H1 (cell line): Measurements from ENCODE around the gene BHLHE23. TPM values are rescaled to one million over a fixed set of nuclear protein-coding genes. Genes with fewer than 3 reads are reported as not detected.

Experiments
- CTCF ChIA-PET: fragments of 300-600 bp; sonication (Branson Sonifier 250); formaldehyde crosslinking; loops from one replicate; lab custom pipeline; 2021; ENCODE audit not compliant: partially characterized antibody; lab: Charles Lee
- POLR2A ChIA-PET: fragments of 300-600 bp; sonication (Branson Sonifier 250); formaldehyde crosslinking; loops from one replicate; lab custom pipeline; 2021; ENCODE audit warnings: inconsistent platforms; ENCODE audit not compliant: partially characterized antibody; lab: Charles Lee
- DNase-seq, 2 experiments: peaks; one replicate each; pipeline versions ENCODE4 v3.0.0 to v3.0.0-alpha.2; 2010 to 2022; ENCODE audit warnings: low spot score in 2 of 2, low read depth in 1 of 2, mixed read lengths in 1 of 2
- FAIRE-seq: peaks from 2 replicates; lab custom pipeline; 2011; peaks lifted over from hg19 to GRCh38; lab: Jason Lieb, UNC
- H2AFZ ChIP-seq: 2 replicates; pipeline ENCODE4 v1.8.1; 2012; ENCODE audit warnings: low read length, inconsistent platforms
- H2AK5ac ChIP-seq: 2 replicates; pipeline ENCODE4 v1.6.1; 2013; ENCODE audit warnings: low read depth, low read length
- H2BK120ac ChIP-seq: replicated peaks from 2 replicates; pipeline ENCODE3; 2013; ENCODE audit warnings: low read depth, low read length, inconsistent platforms
- H2BK12ac ChIP-seq: 2 replicates; pipeline ENCODE4 v1.6.1; 2013; ENCODE audit warnings: low read depth, low read length
- H2BK15ac ChIP-seq: 2 replicates; pipeline ENCODE4 v1.6.1; 2013; ENCODE audit warnings: low read length
- H2BK20ac ChIP-seq: 2 replicates; pipeline ENCODE4 v1.6.1; 2013; ENCODE audit warnings: low read length
- H2BK5ac ChIP-seq: 2 replicates; pipeline ENCODE4 v1.6.1; 2013; ENCODE audit warnings: low read depth, low read length
- H3K14ac ChIP-seq: 2 replicates; pipeline ENCODE4 v1.6.1; 2013; ENCODE audit warnings: inconsistent platforms; ENCODE audit not compliant: insufficient read length
- H3K18ac ChIP-seq: 2 replicates; pipeline ENCODE4 v1.6.1; 2013; ENCODE audit warnings: low read length; ENCODE audit errors: extremely low read depth
- H3K23ac ChIP-seq: 2 replicates; pipeline ENCODE4 v1.6.1; 2013; ENCODE audit warnings: inconsistent platforms; ENCODE audit not compliant: insufficient read length
- H3K23me2 ChIP-seq: 2 replicates; pipeline ENCODE4 v1.6.1; 2013; ENCODE audit warnings: low read depth, low read length
- H3K27ac ChIP-seq: 2 replicates; pipeline ENCODE4 v1.6.1; 2011; ENCODE audit warnings: low read depth, low read length, inconsistent platforms
- H3K27me3 ChIP-seq, 4 experiments: replicated peaks in 1 of 4; 1 replicate in 1 of 4; 2 replicates in 3 of 4; pipeline versions ENCODE4 v1.6.1 to v1.8.1; 2011 to 2013; ENCODE audit warnings: low read length in 3 of 4, mild to moderate bottlenecking in 3 of 4, inconsistent platforms in 2 of 4, mixed read lengths in 2 of 4, moderate library complexity in 1 of 4; ENCODE audit not compliant: control insufficient read depth in 3 of 4, insufficient read depth in 3 of 4; ENCODE audit errors: extremely low read depth in 1 of 4
- H3K36me3 ChIP-seq, 4 experiments: 2 replicates each; pipeline versions ENCODE4 v1.6.1 to v1.8.1; 2011 to 2013; ENCODE audit warnings: mild to moderate bottlenecking in 4 of 4, low read length in 3 of 4, moderate library complexity in 2 of 4, control low read depth in 1 of 4, inconsistent platforms in 1 of 4; ENCODE audit not compliant: insufficient read depth in 4 of 4, control insufficient read depth in 2 of 4
- H3K4ac ChIP-seq: replicated peaks from 2 replicates; pipeline ENCODE3; 2013; ENCODE audit warnings: low read length, low read depth, mixed read lengths, inconsistent platforms; ENCODE audit not compliant: insufficient read length
- H3K4me1 ChIP-seq, 4 experiments: replicated peaks in 1 of 4; 1 replicate in 1 of 4; 2 replicates in 3 of 4; pipeline versions ENCODE4 v1.6.1 to v1.8.1; 2011 to 2013; ENCODE audit warnings: low read length in 3 of 4, inconsistent platforms in 2 of 4, mixed read lengths in 1 of 4; ENCODE audit not compliant: insufficient read depth in 4 of 4, control insufficient read depth in 3 of 4
- H3K4me2 ChIP-seq, 2 experiments: 2 replicates each; pipeline versions ENCODE4 v1.6.1 to v1.8.1; 2011 to 2013; ENCODE audit warnings: low read depth in 2 of 2, low read length in 2 of 2, control low read depth in 1 of 2, inconsistent platforms in 1 of 2, mild to moderate bottlenecking in 1 of 2; ENCODE audit not compliant: insufficient read depth in 1 of 2
- H3K4me3 ChIP-seq, 4 experiments: fragments of 200-600, 300-600 bp in 1 of 4; sonication (generic), shearing (Covaris generic), sonication (Bioruptor Twin) in 1 of 4; 2 replicates each; pipeline versions ENCODE4 v1.5.1 to v1.8.1; 2011 to 2016; ENCODE audit warnings: low read length in 4 of 4, low read depth in 3 of 4, control low read depth in 2 of 4, inconsistent platforms in 2 of 4, mild to moderate bottlenecking in 2 of 4, mixed read lengths in 1 of 4, moderate library complexity in 1 of 4; ENCODE audit not compliant: insufficient read depth in 2 of 4; ENCODE audit errors: extremely low read depth in 1 of 4
- H3K56ac ChIP-seq: replicated peaks from 2 replicates; pipeline ENCODE3; 2013; ENCODE audit warnings: low read depth, mild to moderate bottlenecking, mixed read lengths, low read length, inconsistent platforms; ENCODE audit not compliant: insufficient read length
- H3K79me1 ChIP-seq: 2 replicates; pipeline ENCODE4 v1.6.1; 2013; ENCODE audit warnings: low read depth, low read length, control low read depth
- H3K79me2 ChIP-seq, 2 experiments: 2 replicates each; pipeline versions ENCODE4 v1.6.1 to v1.8.1; 2012 to 2013; ENCODE audit warnings: low read length in 2 of 2, mild to moderate bottlenecking in 2 of 2, inconsistent platforms in 1 of 2; ENCODE audit not compliant: insufficient read depth in 2 of 2, control insufficient read depth in 1 of 2
- H3K9ac ChIP-seq, 4 experiments: replicated peaks in 1 of 4; 1 replicate in 1 of 4; 2 replicates in 3 of 4; pipeline versions ENCODE4 v1.6.1 to v1.8.1; 2011 to 2013; ENCODE audit warnings: low read depth in 3 of 4, low read length in 3 of 4, control low read depth in 2 of 4, mild to moderate bottlenecking in 2 of 4, moderate library complexity in 2 of 4, inconsistent platforms in 1 of 4; ENCODE audit errors: extremely low read depth in 1 of 4
- H3K9me3 ChIP-seq, 2 experiments: 2 replicates each; pipeline versions ENCODE4 v1.6.1 to v1.8.1; 2012 to 2013; ENCODE audit warnings: mild to moderate bottlenecking in 2 of 2, moderate library complexity in 2 of 2, control low read depth in 1 of 2, inconsistent platforms in 1 of 2, low read depth in 1 of 2, low read length in 1 of 2, mixed read lengths in 1 of 2; ENCODE audit not compliant: insufficient read depth in 2 of 2
- H4K20me1 ChIP-seq, 2 experiments: replicated peaks in 1 of 2; 2 replicates each; pipeline versions ENCODE3 to v1.8.1; 2011 to 2013; ENCODE audit warnings: inconsistent platforms in 2 of 2, low read length in 2 of 2, mild to moderate bottlenecking in 1 of 2; ENCODE audit not compliant: insufficient read depth in 2 of 2, control insufficient read depth in 1 of 2
- H4K5ac ChIP-seq: 2 replicates; pipeline ENCODE4 v1.6.1; 2013; ENCODE audit warnings: low read length, low read depth, mixed read lengths, inconsistent platforms; ENCODE audit not compliant: insufficient read length
- H4K8ac ChIP-seq: 2 replicates; pipeline ENCODE4 v1.8.0; 2013; ENCODE audit warnings: mild to moderate bottlenecking, moderate library complexity, low read length, inconsistent platforms; ENCODE audit not compliant: insufficient read depth; ENCODE audit errors: extremely low read depth
- H4K91ac ChIP-seq: replicated peaks from 2 replicates; pipeline ENCODE3; 2013; ENCODE audit warnings: low read length, mixed read lengths, inconsistent platforms; ENCODE audit not compliant: insufficient read length
- CEBPB ChIP-seq: IDR thresholded peaks from 2 replicates; pipeline ENCODE4 v1.6.1; 2012; ENCODE audit warnings: low read depth, low read length
- CREB1 ChIP-seq: IDR thresholded peaks from 2 replicates; pipeline ENCODE4 v1.6.1; 2012; ENCODE audit warnings: inconsistent platforms
- MAFK ChIP-seq: IDR thresholded peaks from 2 replicates; pipeline ENCODE4 v1.6.1; 2012; ENCODE audit warnings: low read depth, mild to moderate bottlenecking, improper control_type of control experiment, low read length
- POLR2AphosphoS5 ChIP-seq: IDR thresholded peaks from 2 replicates; pipeline ENCODE4 v1.6.1; 2011; ENCODE audit warnings: low read depth, low read length
- POU5F1 ChIP-seq: IDR thresholded peaks from 2 replicates; pipeline ENCODE4 v1.6.1; 2011; ENCODE audit warnings: low read depth, mild to moderate bottlenecking, low read length, moderate library complexity
- RAD21 ChIP-seq, 2 experiments: IDR thresholded peaks in 1 of 2; conservative IDR thresholded peaks in 1 of 2; 2 replicates each; pipeline ENCODE4 v1.6.1; 2011; ENCODE audit warnings: low read depth in 2 of 2, low read length in 2 of 2, improper control_type of control experiment in 1 of 2, inconsistent platforms in 1 of 2, mild to moderate bottlenecking in 1 of 2, moderate library complexity in 1 of 2
- TAF7 ChIP-seq: optimal IDR thresholded peaks from 2 replicates; pipeline ENCODE3; 2011; ENCODE audit warnings: low read depth, mild to moderate bottlenecking, inconsistent platforms, low read length, moderate library complexity, borderline replicate concordance
- WGBS, 2 experiments: shearing (Covaris generic) in 1 of 2; methylation state at CpG; one replicate each; pipeline versions ENCODE4 v1.1.6 to v1.1.7; 2013 to 2015; ENCODE audit warnings: low lambda C conversion rate in 2 of 2, mixed read lengths in 2 of 2, inconsistent platforms in 1 of 2, low coverage in 1 of 2, missing lambda C conversion rate in 1 of 2; ENCODE audit not compliant: insufficient replicate concordance in 2 of 2, insufficient coverage in 1 of 2, insufficient read length in 1 of 2; ENCODE audit errors: extremely low coverage in 1 of 2, missing lambda C conversion rate in 1 of 2; 5-methylcytosine and 5-hydroxymethylcytosine counted together
- polyA plus RNA-seq, 7 experiments: library from polyadenylated mRNA; depleted of rRNA in 3 of 7; stranded (reverse) in 5 of 7; unstranded in 2 of 7; fragments of >200 nt in 5 of 7; fragments of 200-250 nt in 2 of 7; gene quantifications; 1 replicate in 5 of 7; 2 replicates in 1 of 7; 4 replicates in 1 of 7; pipeline versions ENCODE4 v1.2.1 to v1.2.3, GENCODE V29; 2011 to 2013; ENCODE audit warnings: missing spikeins in 2 of 7, mixed read lengths in 2 of 7
- total RNA-seq: library from RNA; stranded (reverse); fragmentation: NEBNext Ultra II Directional; extraction: Animal tissue kit (Norgen Biotek cat#: 25700); gene quantifications from 2 replicates; pipeline ENCODE4 v1.2.1, GENCODE V29; 2021

Gene BHLHE23
- total and polyA plus RNA-seq, 2 of the 8 experiments (the other 6 are each of a cell fraction or from before 2014, with no cell fraction given): 0.47 TPM; not detected in 1

DNA sequence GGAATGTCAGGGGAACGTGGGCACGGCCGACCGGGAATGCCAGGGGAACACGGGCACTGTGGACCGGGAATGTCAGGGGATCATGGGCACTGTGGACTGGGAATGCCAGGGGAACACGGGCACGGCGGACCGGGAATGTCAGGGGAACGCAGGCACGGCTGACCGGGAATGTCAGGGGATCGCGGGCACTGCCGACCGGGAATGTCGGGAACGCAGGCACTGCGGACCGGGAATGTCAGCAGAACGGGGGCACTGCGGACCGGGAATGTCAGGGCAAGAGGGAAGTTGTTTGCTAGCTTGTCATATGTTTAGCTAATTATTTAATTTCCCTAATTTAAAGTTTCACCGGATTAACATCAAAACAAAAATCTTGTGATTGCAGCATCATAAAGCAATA, 37.4 kb upstream of the BHLHE23 start:
- no peak overlapping the region for H2BK15ac ChIP-seq
- H2AFZ ChIP-seq: no peak overlapping the region
- 87% methylated on average over 25 of the region's 25 CpGs; no CpG with 5 or more reads in 1 of the 2 experiments for WGBS, 2 experiments
- no peak overlapping the region for H3K56ac ChIP-seq
- H3K79me1 ChIP-seq: no peaks in the 10 kb centered on the region
- no peak overlapping the region for H2BK120ac ChIP-seq
- FAIRE-seq: no peak
- H3K9me3 ChIP-seq: peaks cover 6 to 15% of the 10 kb centered on the region in 2 experiments; a peak in 1 of 4 replicates
- ChIA-PET CTCF (interaction anchor here (0.7 to 0.9 kb wide), 2 partner anchors 25 to 506 kb away, joined by 3 read pairs; no protein-coding TSS in a partner anchor), POLR2A (no interaction called here)
- no peak overlapping the region for H2AK5ac ChIP-seq
- H3K27me3 ChIP-seq: no peaks in the 10 kb centered on the region
- H3K4me2 ChIP-seq: no peak overlapping the region
- no peaks in the 10 kb centered on the region for H3K4me1 ChIP-seq
- H3K9ac ChIP-seq: no peak overlapping the region
- H3K27ac ChIP-seq: no peak overlapping the region
- H4K20me1 ChIP-seq: no peaks in the 10 kb centered on the region
- H2BK5ac ChIP-seq: no peak overlapping the region
- no peaks in the 10 kb centered on the region for H3K36me3 ChIP-seq
- H3K23ac ChIP-seq: no peak overlapping the region
- H3K4me3 ChIP-seq: no peak overlapping the region
- no peak overlapping the region for H4K91ac ChIP-seq
- no peak overlapping the region for H4K8ac ChIP-seq
- H2BK12ac ChIP-seq: no peak overlapping the region
- no peak overlapping the region for H4K5ac ChIP-seq
- no peak for DNase-seq
- TF ChIP-seq POLR2AphosphoS5: no peak
- TF ChIP-seq RAD21 (IDR thresholded peaks at IDR 0.05 in 1 of 2, conservative IDR thresholded peaks at IDR 0.05 in 1 of 2; ENCODE audit: low read depth in 2 of 2, low read length in 2 of 2): no peak
- TF ChIP-seq MAFK: no peak
- TF ChIP-seq POU5F1: no peak
- no peak for TF ChIP-seq TAF7
- TF ChIP-seq CEBPB: no peak
- no peak for TF ChIP-seq CREB1
- H3K79me2 ChIP-seq: no peaks in the 10 kb centered on the region
- H3K18ac ChIP-seq: no peak overlapping the region
- H3K23me2 ChIP-seq: no peaks in the 10 kb centered on the region
- H3K14ac ChIP-seq: no peak overlapping the region
- no peak overlapping the region for H2BK20ac ChIP-seq
- no peak overlapping the region for H3K4ac ChIP-seq
